ENCODE measurements around the gene C6orf89. TPM values are rescaled to one million over a fixed set of nuclear protein-coding genes. Genes with fewer than 3 reads are reported as not detected.

C6orf89 gene
- total and polyA plus RNA-seq, 2 of the 8 experiments (the other 6 are each of a cell fraction or from before 2014, with no cell fraction given) = 4.6 to 12.3 TPM

DNA sequence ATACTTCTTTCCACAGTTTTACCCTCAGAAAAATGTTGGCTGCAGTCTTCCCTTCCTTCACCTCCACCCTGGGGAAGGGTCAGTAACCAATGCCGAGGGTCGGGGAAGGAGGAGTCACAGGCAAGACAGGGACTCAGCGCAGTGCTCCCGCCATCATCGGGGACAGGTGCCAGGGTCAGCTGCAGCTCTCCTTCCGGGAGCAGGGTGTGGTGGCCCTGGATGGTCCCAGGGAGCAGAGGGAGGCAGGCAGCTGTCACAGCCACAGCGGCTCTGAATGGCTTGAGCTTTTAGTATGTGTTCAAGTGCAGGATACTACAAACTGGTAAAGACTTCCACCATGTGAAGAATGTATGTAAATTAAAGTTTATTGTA is 42.8 kb downstream of the C6orf89 start (continued):
- TF ChIP-seq CHD7 (IDR thresholded peaks at IDR 0.05; ENCODE audit: insufficient replicate concordance, low read length) = no peak
- no peak for TF ChIP-seq KDM4A (IDR thresholded peaks at IDR 0.05; ENCODE audit: low read depth, low read length, severe bottlenecking)
